KMS-11 (cell line): ENCODE results near the gene TTC21A.

Experiments
- H2AFZ ChIP-seq: fragments of 200-600 bp; sonication (generic); 2 replicates; pipeline ENCODE4 v1.6.1; 2016; ENCODE audit warnings: antibody characterized with exemption, mixed run types, low read depth
- H3K27ac ChIP-seq: fragments of 200-600 bp; sonication (generic); 2 replicates; pipeline ENCODE4 v1.6.1; 2016; ENCODE audit warnings: mild to moderate bottlenecking, mixed run types
- H3K27me3 ChIP-seq: fragments of 200-600 bp; sonication (generic); 2 replicates; pipeline ENCODE4 v1.6.1; 2017; ENCODE audit warnings: mild to moderate bottlenecking, low read depth, mixed run types, moderate library complexity; ENCODE audit not compliant: insufficient read depth
- H3K36me3 ChIP-seq: fragments of 200-600 bp; sonication (generic); 2 replicates; pipeline ENCODE4 v1.6.1; 2017; ENCODE audit warnings: mild to moderate bottlenecking, mixed run types; ENCODE audit not compliant: insufficient read depth
- H3K4me1 ChIP-seq: fragments of 200-600 bp; sonication (generic); 2 replicates; pipeline ENCODE4 v1.6.1; 2016; ENCODE audit warnings: mild to moderate bottlenecking, low read depth, mixed run types; ENCODE audit not compliant: poor library complexity, severe bottlenecking
- H3K4me2 ChIP-seq: fragments of 200-600 bp; sonication (generic); 2 replicates; pipeline ENCODE4 v1.7.0; 2016; ENCODE audit warnings: mild to moderate bottlenecking, mixed run types
- H3K4me3 ChIP-seq: fragments of 200-600 bp; sonication (generic); IDR thresholded peaks from 2 replicates; pipeline ENCODE4 v1.6.1; 2017; ENCODE audit warnings: low read depth, low read length, mixed read lengths; ENCODE audit not compliant: insufficient read depth
- H3K79me2 ChIP-seq: fragments of 200-600 bp; sonication (generic); 2 replicates; pipeline ENCODE4 v1.6.1; 2016; ENCODE audit warnings: low read depth, mixed run types; ENCODE audit not compliant: insufficient read depth
- H3K9ac ChIP-seq: fragments of 200-600 bp; sonication (generic); 2 replicates; pipeline ENCODE4 v1.6.1; 2016; ENCODE audit warnings: mild to moderate bottlenecking, mixed run types
- H4K20me1 ChIP-seq: fragments of 200-600 bp; sonication (generic); 2 replicates; pipeline ENCODE4 v1.6.1; 2016; ENCODE audit warnings: mild to moderate bottlenecking, mixed run types; ENCODE audit not compliant: insufficient read depth
- CTCF ChIP-seq: fragments of 200-600 bp; sonication (generic); conservative IDR thresholded peaks from 2 replicates; pipeline ENCODE4 v1.6.1; 2017; ENCODE audit warnings: low read depth, mild to moderate bottlenecking, antibody characterized with exemption, low read length, moderate library complexity, mixed read lengths

Gene TTC21A

GRCh38 chr3:39138804-39139415, 31.4 kb downstream of the TTC21A start:
- Histone ChIP-seq H3K36me3 (no peaks in the 10 kb centered on the region), H2AFZ (no peak overlapping the region), H4K20me1 (no peaks in the 10 kb centered on the region), H3K27me3 (no peaks in the 10 kb centered on the region), H3K9ac (no peak overlapping the region), H3K79me2 (no peaks in the 10 kb centered on the region), H3K4me1 (no peaks in the 10 kb centered on the region), H3K4me3 (no peak overlapping the region), H3K4me2 (no peak overlapping the region), H3K27ac (no peak overlapping the region)
- no peak for TF ChIP-seq CTCF

- H3K36me3 ChIP-seq = no peaks in the 10 kb centered on the region
- H3K9ac ChIP-seq = no peak overlapping the region
- H3K27ac ChIP-seq = no peak overlapping the region
- no peaks in the 10 kb centered on the region for H3K4me1 ChIP-seq
- H2AFZ ChIP-seq = no peak overlapping the region
- H3K4me2 ChIP-seq = no peak overlapping the region
- H3K4me3 ChIP-seq = no peak overlapping the region
- TF ChIP-seq CTCF = no peak
- no peaks in the 10 kb centered on the region for H3K27me3 ChIP-seq
- no peaks in the 10 kb centered on the region for H4K20me1 ChIP-seq
- no peaks in the 10 kb centered on the region for H3K79me2 ChIP-seq
Measured at GRCh38 chr3:39139442-39139841, 32.0 kb downstream of the TTC21A start.

GRCh38 chr3:39140341-39140971, 33.0 kb downstream of the TTC21A start:
- H3K4me3 ChIP-seq = no peak overlapping the region
- H3K9ac ChIP-seq = no peak overlapping the region
- TF ChIP-seq CTCF = no peak
- H3K36me3 ChIP-seq = no peaks in the 10 kb centered on the region
- no peaks in the 10 kb centered on the region for H3K79me2 ChIP-seq
- no peaks in the 10 kb centered on the region for H3K27me3 ChIP-seq
- H3K4me1 ChIP-seq = no peaks in the 10 kb centered on the region
- no peak overlapping the region for H3K27ac ChIP-seq
- H3K4me2 ChIP-seq = no peak overlapping the region
- no peaks in the 10 kb centered on the region for H4K20me1 ChIP-seq
- no peak overlapping the region for H2AFZ ChIP-seq

GRCh38 chr3:39141171-39141995, 33.9 kb downstream of the TTC21A start:
- Histone ChIP-seq H3K36me3 (no peaks in the 10 kb centered on the region), H3K4me2 (no peak overlapping the region), H3K27me3 (no peaks in the 10 kb centered on the region), H3K27ac (no peak overlapping the region), H3K4me3 (no peak overlapping the region), H4K20me1 (no peaks in the 10 kb centered on the region), H3K9ac (no peak overlapping the region), H3K79me2 (no peaks in the 10 kb centered on the region), H3K4me1 (no peaks in the 10 kb centered on the region), H2AFZ (no peak overlapping the region)
- no peak for TF ChIP-seq CTCF
